DMS153 treated with DMSO at 0.1 percent for 48 hours (cell line): ENCODE results near the gene GFPT2.

Experiments used
- DNase-seq: peaks from one replicate; lab custom pipeline; 2025; ENCODE audit not compliant: unreplicated experiment; lab: John Stamatoyannopoulos, UW

GFPT2 gene

DNA sequence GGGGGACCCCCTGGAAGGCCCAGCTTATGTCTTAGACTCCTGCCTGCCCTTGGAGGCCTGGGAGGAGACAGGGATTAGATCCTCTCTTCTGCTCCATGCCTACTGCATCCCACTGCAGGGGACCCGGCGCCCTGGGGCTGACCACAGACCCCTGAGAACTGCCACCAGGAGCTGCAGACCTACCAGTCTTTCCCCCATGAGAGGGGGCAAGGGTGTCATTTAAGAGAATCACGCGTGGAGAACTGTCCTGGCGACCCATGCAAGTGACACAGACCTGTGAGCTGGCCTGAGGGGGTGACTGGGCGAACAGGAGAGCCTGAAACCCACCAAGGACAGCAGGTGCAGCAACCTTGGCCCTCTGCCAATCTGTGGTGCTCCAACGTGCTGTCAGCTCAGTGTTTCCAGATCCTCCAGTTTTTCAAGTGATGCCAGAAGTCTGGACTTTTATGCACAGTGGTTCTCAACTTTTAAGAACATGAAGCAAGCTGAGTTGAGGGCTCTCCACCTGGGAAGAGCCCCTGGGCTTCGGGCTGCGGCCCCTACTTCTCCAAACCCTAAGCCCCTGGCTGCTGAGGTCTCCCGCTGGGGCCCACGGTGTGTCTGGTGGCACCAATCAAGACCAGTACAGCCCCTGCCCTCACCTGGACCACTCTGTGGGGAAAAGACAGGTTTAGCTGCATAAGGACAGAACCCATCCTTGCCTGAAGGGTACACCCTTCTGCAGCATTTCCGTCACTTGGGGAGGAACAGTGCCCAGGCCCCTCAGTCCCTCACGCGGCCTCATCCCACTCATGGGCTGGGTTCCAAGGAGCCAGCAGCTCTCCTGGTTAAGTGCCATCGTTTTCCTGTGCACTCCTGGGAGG, 18.2 kb downstream of the GFPT2 start:
- no peak for DNase-seq

DNA sequence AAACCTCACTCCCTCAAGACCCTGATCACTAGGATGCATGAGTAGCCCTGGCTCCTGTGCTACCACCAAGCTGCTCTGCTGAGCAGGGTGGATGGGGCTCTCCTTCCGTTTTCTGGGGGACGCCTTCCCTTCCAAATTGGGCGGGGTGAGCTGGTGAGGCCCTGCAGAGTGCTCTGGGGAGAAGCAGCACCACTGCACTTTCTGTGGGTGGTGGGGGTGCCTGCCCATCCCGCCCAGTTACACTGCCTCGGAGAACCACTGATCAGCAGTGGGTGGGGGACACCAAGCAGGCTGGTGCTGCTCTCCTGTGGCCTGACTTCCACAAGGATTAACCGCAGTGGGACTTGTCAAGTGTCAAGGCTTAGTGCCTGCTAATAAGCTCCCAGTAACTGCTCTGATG, 19.0 kb downstream of the GFPT2 start:
- no peak for DNase-seq

DNA sequence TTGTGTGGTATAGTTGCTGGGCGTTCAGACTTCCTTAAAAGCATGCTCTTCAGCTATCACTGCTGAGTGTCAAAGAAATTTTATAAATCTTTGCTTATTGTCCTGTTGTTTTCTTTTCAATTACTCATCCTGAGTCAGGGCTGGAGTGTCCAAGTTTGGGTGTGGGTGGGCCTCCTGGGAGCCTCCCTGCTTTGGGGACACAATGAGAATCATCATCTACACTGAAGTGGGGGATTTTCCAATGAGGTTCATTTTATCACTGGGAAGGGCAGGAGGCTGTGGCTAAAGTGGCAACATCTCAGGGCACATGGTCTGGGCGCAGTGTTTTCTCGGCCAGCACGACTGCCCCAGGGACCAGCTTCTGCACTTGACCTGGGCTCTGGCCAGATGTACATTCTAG, 19.5 kb downstream of the GFPT2 start:
- no peak for DNase-seq

DNA sequence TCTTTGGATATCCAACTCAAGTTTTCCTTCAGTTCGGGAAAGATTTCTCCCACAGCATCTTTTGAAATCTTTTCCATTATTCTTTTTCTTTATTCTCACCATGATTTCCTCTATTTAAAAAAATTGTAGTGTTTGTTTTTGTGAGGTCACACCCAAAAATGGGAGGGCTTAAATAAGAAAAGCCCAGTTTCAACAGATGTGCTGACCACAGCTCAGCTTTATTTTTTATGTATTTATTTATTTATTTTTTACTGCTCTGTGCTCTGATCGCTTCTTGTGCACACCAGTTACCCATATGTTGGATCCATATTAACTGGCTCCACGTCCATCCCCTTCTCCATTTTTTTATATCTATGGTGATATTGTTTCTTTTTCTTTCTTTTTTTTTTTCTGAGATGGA, 20.3 kb downstream of the GFPT2 start:
- DNase-seq = no peak

DNA sequence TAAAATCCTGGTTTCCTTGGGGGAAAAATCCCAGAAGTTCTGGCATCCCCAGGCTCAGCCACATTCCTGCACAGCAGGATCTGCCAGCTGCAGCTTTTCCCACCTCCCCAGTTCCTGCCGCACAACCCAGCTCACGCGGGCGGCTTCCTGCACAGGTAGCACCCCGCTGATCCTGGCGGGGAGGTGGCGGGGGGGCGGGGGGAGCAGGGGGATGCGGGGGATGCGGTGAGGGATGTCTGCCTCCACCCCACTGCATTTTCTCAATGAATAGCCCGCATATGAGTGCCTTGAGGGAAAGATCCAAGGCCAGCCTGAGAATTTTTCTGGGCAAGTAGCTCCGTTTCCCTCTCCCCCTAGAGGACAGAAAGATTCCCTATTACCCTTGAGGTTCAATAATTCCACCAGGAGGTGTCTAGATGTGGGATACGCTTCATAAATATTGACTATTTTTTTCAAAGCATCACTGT, 21.1 kb downstream of the GFPT2 start:
- DNase-seq = no peak

- no peak for DNase-seq
Measured at GRCh38 chr5:180331647-180331950, 21.5 kb downstream of the GFPT2 start.

- no peak for DNase-seq
Measured at GRCh38 chr5:180330810-180331646, 22.1 kb downstream of the GFPT2 start.

- no peak for DNase-seq
Measured at GRCh38 chr5:180330270-180330648, 22.9 kb downstream of the GFPT2 start.

GRCh38 chr5:180329606-180330269, 23.4 kb downstream of the GFPT2 start:
- no peak for DNase-seq

GRCh38 chr5:180329138-180329435, 24.0 kb downstream of the GFPT2 start:
- no peak for DNase-seq

DNA sequence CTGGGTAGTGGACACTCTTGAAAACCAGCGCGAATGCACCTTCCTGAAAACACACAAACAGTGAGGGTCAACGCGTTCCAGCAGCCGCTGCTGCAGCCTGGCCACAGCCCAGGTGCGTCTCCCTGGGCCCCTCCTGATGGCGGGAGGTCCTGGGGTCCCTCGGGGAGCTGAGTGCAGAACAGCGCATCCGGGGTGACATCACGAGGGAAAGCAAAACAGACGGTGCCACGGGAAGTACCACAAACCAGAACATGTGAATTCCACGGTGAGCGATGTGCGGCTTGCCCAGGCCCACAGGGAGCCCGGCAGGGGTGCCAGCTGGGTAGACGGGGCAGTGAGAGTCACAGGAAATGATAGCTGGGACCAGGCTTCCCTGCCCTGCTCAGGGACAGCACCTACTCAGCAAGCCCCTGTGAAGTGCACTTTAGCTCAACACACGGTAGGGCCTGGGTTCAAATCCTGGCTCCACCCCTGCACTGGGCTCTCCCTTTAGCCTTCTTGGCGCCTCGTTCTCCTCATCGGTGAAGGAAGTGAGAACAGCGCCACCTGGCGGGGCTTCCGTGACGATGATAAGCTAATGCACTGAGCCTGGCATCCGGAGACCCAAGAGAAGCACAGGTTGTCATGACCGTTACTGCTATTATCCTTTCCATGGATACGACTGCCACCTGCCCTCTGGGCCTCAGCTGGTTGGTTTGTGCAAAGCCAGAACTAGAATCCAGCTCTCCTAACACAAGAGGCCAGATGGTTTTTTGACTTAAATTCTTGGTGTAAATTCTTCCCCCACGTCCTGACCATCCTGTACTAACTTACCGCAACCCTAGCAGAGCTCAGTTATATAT, 24.6 kb downstream of the GFPT2 start:
- DNase-seq = peak; percentile 4

DNA sequence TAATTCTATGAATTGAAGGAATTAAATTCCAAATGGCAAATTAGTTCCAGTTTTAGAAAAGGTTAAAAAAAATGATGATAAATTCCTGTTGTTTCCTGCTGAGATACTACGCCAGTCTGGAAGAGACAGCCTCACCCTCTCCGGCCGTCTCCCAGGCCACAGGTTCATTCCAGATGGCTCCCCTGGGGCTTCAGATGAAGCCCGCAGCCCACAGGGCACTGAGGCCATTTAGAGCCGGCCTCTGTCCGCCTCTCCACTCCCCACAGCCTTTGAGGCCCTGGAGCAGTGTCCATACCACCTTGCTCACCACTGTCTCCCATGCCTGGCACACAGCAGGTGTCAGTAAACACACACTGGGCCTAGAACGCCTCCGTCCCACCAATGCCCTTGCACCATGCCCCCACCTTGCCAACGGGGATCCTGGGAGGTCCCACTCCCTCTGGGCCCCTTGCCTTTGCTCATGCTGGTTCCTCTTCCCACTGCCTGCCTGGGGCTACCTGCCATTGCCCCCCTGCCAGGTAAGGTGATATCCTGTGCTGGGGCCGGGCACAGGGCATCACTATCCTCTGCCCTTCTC, 26.1 kb downstream of the GFPT2 start:
- DNase-seq = no peak

- no peak for DNase-seq
Measured at GRCh38 chr5:180324601-180324950, 28.6 kb downstream of the GFPT2 start.

- DNase-seq = no peak
Measured at GRCh38 chr5:180323941-180324600, 29.1 kb downstream of the GFPT2 start.

DNA sequence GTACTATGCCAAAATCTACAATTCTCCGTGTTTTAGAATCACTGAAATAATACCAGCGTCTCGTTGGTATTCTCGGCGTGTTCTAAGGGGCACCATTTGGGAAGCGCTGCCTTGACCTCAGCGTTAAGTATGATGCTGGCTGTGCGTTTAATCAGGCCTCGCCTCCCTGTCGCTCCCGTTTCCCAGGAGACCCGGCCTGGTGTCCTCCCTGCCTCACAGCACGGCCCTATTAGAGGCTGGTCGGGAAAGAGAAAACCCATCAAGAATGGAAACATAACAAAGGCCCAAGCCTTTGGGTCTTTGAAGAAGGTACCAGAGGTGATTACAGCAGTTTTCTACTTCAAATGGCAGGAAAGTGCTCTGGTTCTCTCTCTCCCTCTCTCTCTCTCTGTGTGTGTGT, 30.0 kb downstream of the GFPT2 start:
- DNase-seq = no peak

DNA sequence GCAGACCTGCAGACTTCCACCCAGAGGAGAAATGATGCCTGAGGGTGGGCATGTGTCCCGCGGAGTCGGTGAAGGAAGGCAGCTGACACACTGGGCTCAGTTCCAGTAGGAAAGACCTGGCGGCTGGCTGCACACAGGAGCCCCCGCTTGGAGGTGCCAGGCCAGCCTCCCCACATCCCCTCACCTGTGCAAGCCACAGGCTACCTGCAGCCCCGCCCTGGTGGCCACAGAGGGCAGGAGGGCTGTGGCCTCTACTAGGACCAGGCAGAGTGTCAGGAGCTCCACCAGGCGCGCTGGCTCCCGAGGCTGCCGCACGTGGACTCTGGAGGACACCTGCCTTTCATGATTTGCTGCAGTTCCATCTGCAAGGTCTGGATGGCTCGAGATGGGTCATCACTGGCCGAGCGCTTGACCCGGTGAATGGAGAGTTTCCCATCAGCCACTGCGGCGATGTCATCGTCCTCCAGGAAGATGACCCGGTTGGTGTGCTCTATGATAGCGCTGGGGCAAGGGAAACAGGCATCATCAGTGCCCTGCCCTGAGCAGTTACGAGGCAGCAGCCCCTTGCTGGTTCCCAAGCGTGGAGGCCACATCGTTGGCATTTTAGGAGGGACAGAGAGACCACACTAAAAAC, 34.6 kb downstream of the GFPT2 start:
- DNase-seq = no peak

GRCh38 chr5:180316586-180316985, 36.5 kb downstream of the GFPT2 start:
- no peak for DNase-seq

DNA sequence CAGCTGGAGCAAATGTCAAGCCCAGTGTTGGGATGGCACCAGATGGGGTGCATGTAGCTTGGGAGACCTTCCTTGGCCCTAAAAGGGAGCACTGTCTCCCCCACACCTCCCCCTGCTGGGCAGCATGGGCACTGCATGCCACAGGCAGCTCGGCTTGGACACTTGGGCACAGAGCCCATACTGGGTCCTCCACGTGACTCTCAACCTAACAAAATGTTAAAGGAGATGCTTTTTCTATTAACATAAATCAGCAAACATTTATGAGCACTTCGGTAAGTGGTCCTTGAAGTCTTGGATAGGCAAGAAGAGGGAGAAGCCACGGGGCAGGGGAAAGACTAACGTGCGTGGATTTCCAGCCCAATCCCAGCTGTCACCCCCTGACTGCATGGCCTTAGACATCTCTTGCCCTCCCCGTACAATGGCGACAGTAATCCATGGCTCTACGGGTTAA, 37.3 kb downstream of the GFPT2 start:
- DNase-seq = no peak

GRCh38 chr5:180313677-180314505, 39.2 kb downstream of the GFPT2 start:
- DNase-seq = peak; percentile 46
